ENCODE results near the gene SACM1L. TPM values are rescaled to one million over a fixed set of nuclear protein-coding genes. Genes with fewer than 3 reads are reported as not detected.

The SACM1L gene
- total and polyA plus RNA-seq, 2 of the 13 experiments (the other 11 are each of a cell fraction or from before 2014, with no cell fraction given) = 15.1 to 27.8 TPM

DNA sequence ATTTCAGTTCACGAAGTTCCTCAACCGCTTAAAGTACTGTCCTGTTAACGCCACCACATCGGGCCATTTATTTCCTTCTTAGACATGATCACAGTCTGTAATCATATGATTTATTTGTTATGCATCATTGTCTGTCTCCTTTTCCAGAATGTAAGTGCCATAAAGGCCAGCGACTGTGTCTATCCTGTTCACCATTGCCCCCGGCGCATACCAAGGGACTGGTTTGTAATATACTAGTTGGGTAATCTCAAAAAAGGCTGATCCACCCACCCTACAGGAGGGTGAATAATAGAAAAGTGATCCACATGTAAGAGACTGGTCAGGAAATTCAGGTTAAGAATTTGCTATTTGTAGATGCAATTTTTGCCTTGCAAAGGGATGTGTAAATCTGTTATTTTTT lies 65.3 kb downstream of the SACM1L start:
- H3K27ac ChIP-seq (ENCODE audit: extremely low read length, insufficient read depth, low read length) = no peak overlapping the region
- no peak for ATAC-seq
- H3K4me1 ChIP-seq (ENCODE audit: insufficient read depth, low read length) = peaks cover 10% of the 10 kb centered on the region; the same call in 1 of the 2 replicates
- ChIA-PET POLR2A (no interaction called here), CTCF (ENCODE audit: low intra/inter-chr PET ratio, low total read pairs) (no interaction called here)
- H3K4me3 ChIP-seq (replicated peaks in 1 of 3; ENCODE audit: insufficient read depth in 1 of 3, low read depth in 2 of 3, low read length in 3 of 3) = no peak overlapping the region
- no peaks in the 10 kb centered on the region for H3K9me3 ChIP-seq (ENCODE audit: low read length)
- no peak overlapping the region for H2AFZ ChIP-seq (ENCODE audit: low read length)
- no peaks in the 10 kb centered on the region for H4K20me1 ChIP-seq (ENCODE audit: insufficient read depth, low read length)
- peaks cover 0 to 30% of the 10 kb centered on the region in 2 experiments; a peak in 4 of 5 replicates for H3K27me3 ChIP-seq (ENCODE audit: control insufficient read depth in 1 of 2, insufficient read depth in 2 of 2, low read length in 2 of 2)
- H3K36me3 ChIP-seq (replicated peaks in 1 of 2; ENCODE audit: control insufficient read depth in 1 of 2, insufficient read depth in 2 of 2, low read length in 2 of 2) = no peaks in the 10 kb centered on the region
- FAIRE-seq = no peak
- H3K79me2 ChIP-seq (ENCODE audit: insufficient read depth, low read length) = no peaks in the 10 kb centered on the region
- H3K4me2 ChIP-seq (ENCODE audit: low read depth, low read length) = no peak overlapping the region
- intact Hi-C loops (cut with micrococcal nuclease; ENCODE audit: unreplicated experiment) (no loop called here), in situ Hi-C loops (cut with HindIII; ENCODE audit: extremely low pct_ligation_motif_present, low pct_unique_long_range_greater_than_20kb) (no loop called here)
- no peak overlapping the region for H3K9ac ChIP-seq (ENCODE audit: insufficient read depth, low read depth, low read length)
- BruUV-seq (replicated peaks) = no TSS peak
- DNase-seq (ENCODE audit: low spot score) = no peak
- WGBS (ENCODE audit: low lambda C conversion rate) = 91% methylated on average over 7 of the region's 7 CpGs
- TF ChIP-seq FOXO1 (CRISPR knock-in tag; IDR thresholded peaks at IDR 0.05) (no peak), HOXA7 (CRISPR knock-in tag; IDR thresholded peaks at IDR 0.05) (no peak), SSRP1 (CRISPR knock-in tag; IDR thresholded peaks at IDR 0.05) (no peak), ARHGAP35 (CRISPR knock-in tag; IDR thresholded peaks at IDR 0.05; ENCODE audit: borderline replicate concordance) (no peak), NFE2L1 (CRISPR knock-in tag; IDR thresholded peaks at IDR 0.05; ENCODE audit: borderline replicate concordance) (no peak), KIAA2018 (CRISPR knock-in tag; IDR thresholded peaks at IDR 0.05; ENCODE audit: borderline replicate concordance) (no peak), CREB1 (IDR thresholded peaks at IDR 0.05) (no peak), CREB1 (CRISPR knock-in tag; IDR thresholded peaks at IDR 0.05) (no peak), BHLHE40 (IDR thresholded peaks at IDR 0.05; ENCODE audit: low read length) (no peak), MATR3 (CRISPR knock-in tag; IDR thresholded peaks at IDR 0.05) (no peak), ZNF703 (CRISPR knock-in tag; IDR thresholded peaks at IDR 0.05; ENCODE audit: borderline replicate concordance) (no peak), YY1 (IDR thresholded peaks at IDR 0.05; ENCODE audit: insufficient read depth, insufficient replicate concordance, low read depth, low read length) (no peak), MAFK (conservative IDR thresholded peaks at IDR 0.05 in 1 of 2, IDR thresholded peaks at IDR 0.05 in 1 of 2; ENCODE audit: low read length in 2 of 2) (no peak), ZSCAN20 (CRISPR knock-in tag; IDR thresholded peaks at IDR 0.05; ENCODE audit: borderline replicate concordance) (no peak), ZNF781 (CRISPR knock-in tag; IDR thresholded peaks at IDR 0.05; ENCODE audit: borderline replicate concordance, not compliant biosample characterization) (no peak), ZNF546 (CRISPR knock-in tag; conservative IDR thresholded peaks at IDR 0.05) (no peak)
- TF ChIP-seq, protein P1, sequence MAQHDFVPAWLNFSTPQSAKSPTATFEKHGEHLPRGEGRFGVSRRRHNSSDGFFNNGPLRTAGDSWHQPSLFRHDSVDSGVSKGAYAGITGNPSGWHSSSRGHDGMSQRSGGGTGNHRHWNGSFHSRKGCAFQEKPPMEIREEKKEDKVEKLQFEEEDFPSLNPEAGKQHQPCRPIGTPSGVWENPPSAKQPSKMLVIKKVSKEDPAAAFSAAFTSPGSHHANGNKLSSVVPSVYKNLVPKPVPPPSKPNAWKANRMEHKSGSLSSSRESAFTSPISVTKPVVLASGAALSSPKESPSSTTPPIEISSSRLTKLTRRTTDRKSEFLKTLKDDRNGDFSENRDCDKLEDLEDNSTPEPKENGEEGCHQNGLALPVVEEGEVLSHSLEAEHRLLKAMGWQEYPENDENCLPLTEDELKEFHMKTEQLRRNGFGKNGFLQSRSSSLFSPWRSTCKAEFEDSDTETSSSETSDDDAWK (CRISPR knock-in tag; IDR thresholded peaks at IDR 0.05) = no peak
